HepG2 (cell line): ENCODE results near the gene COASY. TPM values are rescaled to one million over a fixed set of nuclear protein-coding genes. Genes with fewer than 3 reads are reported as not detected.
A peak's percentile ranks its signal among the peaks of the same experiment; 100 is the strongest.
"Not testable (repeated sequence)": the region's sequence is repeated elsewhere in the genome, so short reads cannot be mapped to it uniquely, and the experiment has no call there.

ENCODE experiments used
- ATAC-seq: fragments of 200-7000 bp; cut with Tn5 transposase; 3 replicates; pipeline ENCODE4 v1.9.1; 2020; ENCODE audit warnings: mild to moderate bottlenecking, moderate library complexity
- BruUV-seq: library from RNA; stranded (reverse); fragments of 400-500 nt; replicated peaks from 2 replicates; lab custom pipeline; 2021; lab: Mats Ljungman, UMichigan
- CTCF ChIA-PET: fragments of 300-600 bp; formaldehyde crosslinking; extraction: SDS; loops from one replicate; lab custom pipeline; 2021; ENCODE audit warnings: low total read pairs, inconsistent platforms, low intra/inter-chr PET ratio; lab: Yijun Ruan, JAX
- POLR2A ChIA-PET: fragments of 350-600 bp; sonication (Branson Sonifier 250); formaldehyde crosslinking; loops from one replicate; lab custom pipeline; 2020; ENCODE audit warnings: antibody characterized with exemption, inconsistent platforms; lab: Yijun Ruan, JAX
- DNase-seq: peaks from one replicate; pipeline ENCODE4 v3.0.0-alpha.2; 2015; ENCODE audit warnings: low spot score
- FAIRE-seq: peaks from 3 replicates; lab custom pipeline; 2011; peaks lifted over from hg19 to GRCh38; lab: Jason Lieb, UNC
- H2AFZ ChIP-seq: one replicate; pipeline ENCODE4 v1.6.1; 2011; ENCODE audit warnings: low read length, inconsistent platforms
- H3K27ac ChIP-seq: fragments of 300-600 bp; 3 replicates; pipeline ENCODE4 v1.8.0; 2011; ENCODE audit warnings: mixed run types, mild to moderate bottlenecking, mixed read lengths, low read length, inconsistent platforms; ENCODE audit not compliant: insufficient read depth; ENCODE audit errors: extremely low read length
- H3K27me3 ChIP-seq, 2 experiments: fragments of 200-600 bp in 1 of 2; 2 replicates in 1 of 2; 3 replicates in 1 of 2; pipeline versions ENCODE4 v1.6.0 to v1.8.0; 2011; ENCODE audit warnings: low read length in 2 of 2, mild to moderate bottlenecking in 2 of 2, moderate library complexity in 2 of 2, inconsistent platforms in 1 of 2; ENCODE audit not compliant: insufficient read depth in 2 of 2, control insufficient read depth in 1 of 2
- H3K36me3 ChIP-seq, 2 experiments: fragments of 200-600 bp in 1 of 2; replicated peaks in 1 of 2; 2 replicates in 1 of 2; 3 replicates in 1 of 2; pipeline versions ENCODE4 v1.5.1 to v1.8.0; 2011; ENCODE audit warnings: low read length in 2 of 2, inconsistent platforms in 1 of 2; ENCODE audit not compliant: insufficient read depth in 2 of 2, control insufficient read depth in 1 of 2
- H3K4me1 ChIP-seq: 2 replicates; pipeline ENCODE4 v1.5.1; 2012; ENCODE audit warnings: low read length, inconsistent platforms; ENCODE audit not compliant: insufficient read depth
- H3K4me2 ChIP-seq: 2 replicates; pipeline ENCODE4 v1.6.0; 2011; ENCODE audit warnings: low read depth, low read length, inconsistent platforms
- H3K4me3 ChIP-seq, 3 experiments: fragments of 200-600 bp in 1 of 3; sonication (generic), shearing (Covaris generic) in 1 of 3; replicated peaks in 1 of 3; 2 replicates each; pipeline ENCODE4 v1.5.1; 2011 to 2016; ENCODE audit warnings: low read length in 3 of 3, inconsistent platforms in 2 of 3, low read depth in 2 of 3, mild to moderate bottlenecking in 2 of 3, control low read depth in 1 of 3, mixed read lengths in 1 of 3; ENCODE audit not compliant: insufficient read depth in 1 of 3
- H3K79me2 ChIP-seq: one replicate; pipeline ENCODE4 v1.6.1; 2011; ENCODE audit warnings: low read length, inconsistent platforms; ENCODE audit not compliant: insufficient read depth
- H3K9ac ChIP-seq: 2 replicates; pipeline ENCODE4 v1.6.0; 2011; ENCODE audit warnings: mild to moderate bottlenecking, low read depth, low read length, inconsistent platforms; ENCODE audit not compliant: insufficient read depth
- H3K9me3 ChIP-seq: 2 replicates; pipeline ENCODE4 v1.5.1; 2012; ENCODE audit warnings: mild to moderate bottlenecking, low read length
- H4K20me1 ChIP-seq: 2 replicates; pipeline ENCODE4 v1.6.0; 2011; ENCODE audit warnings: inconsistent platforms, mild to moderate bottlenecking, low read length, moderate library complexity; ENCODE audit not compliant: insufficient read depth
- ELF3 ChIP-seq: IDR thresholded peaks from 2 replicates; pipeline ENCODE4 v1.6.1; 2016; ENCODE audit warnings: missing genetic modification reagents, missing compliant biosample characterization
- ETV6 ChIP-seq: sonication (generic); formaldehyde crosslinking; conservative IDR thresholded peaks from 2 replicates; pipeline ENCODE4 v1.4.0; 2020; ENCODE audit warnings: missing genetic modification reagents
- FOXC1 ChIP-seq: sonication (generic); formaldehyde crosslinking; IDR thresholded peaks from 2 replicates; pipeline ENCODE4 v1.8.0; 2022; ENCODE audit warnings: mild to moderate bottlenecking, missing genetic modification reagents, borderline replicate concordance
- FOXO4 ChIP-seq: sonication (generic); formaldehyde crosslinking; conservative IDR thresholded peaks from 2 replicates; pipeline ENCODE4 v1.8.1; 2023; ENCODE audit warnings: missing genetic modification reagents
- LBX2 ChIP-seq: sonication (generic); formaldehyde crosslinking; IDR thresholded peaks from 2 replicates; pipeline ENCODE4 v1.5.0; 2020; ENCODE audit warnings: missing genetic modification reagents, mild to moderate bottlenecking, borderline replicate concordance
- PAF1 ChIP-seq: IDR thresholded peaks from 2 replicates; pipeline ENCODE4 v1.6.1; 2016; ENCODE audit warnings: missing genetic modification reagents, missing compliant biosample characterization
- POLR2A ChIP-seq, 2 experiments: IDR thresholded peaks; 2 replicates each; pipeline ENCODE4 v1.6.1; 2011; ENCODE audit warnings: low read depth in 2 of 2, low read length in 2 of 2, mild to moderate bottlenecking in 1 of 2, moderate library complexity in 1 of 2; ENCODE audit not compliant: insufficient read depth in 1 of 2
- SMAD1 ChIP-seq: sonication (generic); formaldehyde crosslinking; IDR thresholded peaks from 2 replicates; pipeline ENCODE4 v1.4.0; 2020; ENCODE audit warnings: missing genetic modification reagents, low read depth, mild to moderate bottlenecking, borderline replicate concordance
- ZNF605 ChIP-seq: sonication (generic); formaldehyde crosslinking; IDR thresholded peaks from 2 replicates; pipeline ENCODE4 v1.8.0; 2022; ENCODE audit warnings: mild to moderate bottlenecking, missing genetic modification reagents
- ZNF670 ChIP-seq: sonication (generic); formaldehyde crosslinking; IDR thresholded peaks from 2 replicates; pipeline ENCODE4 v1.8.0; 2022; ENCODE audit warnings: mild to moderate bottlenecking, missing genetic modification reagents, borderline replicate concordance
- ZNF784 ChIP-seq: sonication (generic); formaldehyde crosslinking; IDR thresholded peaks from 2 replicates; pipeline ENCODE4 v1.5.1; 2020; ENCODE audit warnings: missing genetic modification reagents, mild to moderate bottlenecking, borderline replicate concordance
- WGBS: methylation state at CpG from one replicate; pipeline ENCODE4 v1.1.6; 2017; ENCODE audit warnings: low lambda C conversion rate; 5-methylcytosine and 5-hydroxymethylcytosine counted together
- in situ Hi-C: cut with HindIII; loops from 2 replicates; pipeline ENCODE4 v1.10.0; 2017; ENCODE audit warnings: low pct_unique_long_range_greater_than_20kb; ENCODE audit not compliant: extremely low pct_ligation_motif_present
- intact Hi-C: fragments of 100-400 bp; cut with micrococcal nuclease; formaldehyde crosslinking; loops from one replicate; pipeline ENCODE4 v1.10.0; 2022; ENCODE audit not compliant: unreplicated experiment
- polyA plus RNA-seq, 8 experiments: library from polyadenylated mRNA; depleted of rRNA in 3 of 8; stranded (reverse) in 7 of 8; unstranded in 1 of 8; fragments of >200 nt; fragmentation: Illumina TruSeq in 4 of 8; extraction: Trizol in 4 of 8; gene quantifications; 2 replicates each; pipeline versions ENCODE4 v1.2.1 to v1.2.3, GENCODE V29; 2011 to 2016; ENCODE audit warnings: low read depth in 4 of 8, missing spikeins in 1 of 8, mixed read lengths in 1 of 8; ENCODE audit not compliant: insufficient read depth in 1 of 8
- total RNA-seq, 5 experiments: library from RNA; depleted of rRNA; stranded (reverse); fragments of >200 nt; fragmentation: Illumina TruSeq; extraction: Trizol; gene quantifications; 2 replicates each; pipeline ENCODE4 v1.2.3, GENCODE V29; 2016; ENCODE audit warnings: low read depth in 1 of 5

The COASY gene
- total and polyA plus RNA-seq, 2 of the 13 experiments (the other 11 are each of a cell fraction or from before 2014, with no cell fraction given) = 90.7 to 125 TPM

- no peak for TF ChIP-seq ZNF784
- TF ChIP-seq SMAD1 (CRISPR knock-in tag) = no peak
- no peak for TF ChIP-seq LBX2 (CRISPR knock-in tag)
- no peak for TF ChIP-seq FOXO4 (CRISPR knock-in tag)
- no peak for TF ChIP-seq ETV6
- TF ChIP-seq PAF1 (CRISPR knock-in tag) = no peak
- no peak for TF ChIP-seq ZNF670
- TF ChIP-seq FOXC1 (CRISPR knock-in tag) = peak; percentile 46; the same call in 1 of the 2 replicates
- TF ChIP-seq ELF3 (CRISPR knock-in tag) = peak; percentile 59
Observed at GRCh38 chr17:42544874-42545283, 17.1 kb upstream of the COASY start (continued).

GRCh38 chr17:42545755-42546505, 16.0 kb upstream of the COASY start:
- ATAC-seq (peak; percentile 8), FAIRE-seq (peak; percentile 73)
- H3K4me3 ChIP-seq, H4K20me1 ChIP-seq, H3K79me2 ChIP-seq, H3K9me3 ChIP-seq, H3K27me3 ChIP-seq, H2AFZ ChIP-seq, CTCF ChIA-PET, DNase-seq, BruUV-seq, H3K4me2 ChIP-seq, intact Hi-C loops, in situ Hi-C loops: not testable (repeated sequence)
- Histone ChIP-seq H3K27ac (peak overlapping the region; percentile 83), H3K4me1 (peaks cover 66% of the 10 kb centered on the region), H3K36me3 (peaks cover 0 to 14% of the 10 kb centered on the region in 2 experiments; a peak in 3 of 5 replicates), H3K9ac (peak overlapping the region; percentile 59; the same call in 1 of the 2 replicates)
- POLR2A ChIA-PET = interaction anchor here (0.6 to 6.1 kb wide), 7 partner anchors 8 to 413 kb away, joined by 3 to 45 read pairs (median 12); partner anchors contain the start of gene NAGLU
- 89% methylated on average over 9 of the region's 9 CpGs for WGBS
- TF ChIP-seq POLR2A (IDR thresholded peaks at IDR 0.05; ENCODE audit: insufficient read depth in 1 of 2, low read depth in 2 of 2, low read length in 2 of 2) = peak in 1 of 2 experiments; percentile 46; a peak in 2 of 4 replicates
- 0 out of 2 replicates have a peak, but pooled peaks have one; percentile 40 for TF ChIP-seq ZNF605 (CRISPR knock-in tag)
